Skeletal muscle tissue (tissue), 4 donors: ENCODE results near the gene PRR13. TPM values are rescaled to one million over a fixed set of nuclear protein-coding genes. Genes with fewer than 3 reads are reported as not detected.
"Not testable (repeated sequence)": the region's sequence is repeated elsewhere in the genome, so short reads cannot be mapped to it uniquely, and the experiment has no call there.

Source experiments
- H3K27ac ChIP-seq: one replicate; pipeline ENCODE4 v1.7.0; 2013; ENCODE audit warnings: mild to moderate bottlenecking, low read depth, low read length, inconsistent platforms
- H3K27me3 ChIP-seq, 3 donors: one replicate each; pipeline ENCODE4 v1.7.0; 2013; ENCODE audit warnings: low read length in 3 of 3; ENCODE audit not compliant: control insufficient read depth in 3 of 3, insufficient read depth in 3 of 3
- H3K36me3 ChIP-seq, 3 donors: one replicate each; pipeline ENCODE4 v1.7.0; 2013; ENCODE audit warnings: low read length in 3 of 3; ENCODE audit not compliant: control insufficient read depth in 3 of 3, insufficient read depth in 3 of 3
- H3K4me1 ChIP-seq, 3 donors: one replicate each; pipeline ENCODE4 v1.7.0; 2013; ENCODE audit warnings: low read length in 3 of 3, mild to moderate bottlenecking in 3 of 3; ENCODE audit not compliant: control insufficient read depth in 3 of 3, insufficient read depth in 3 of 3
- H3K4me3 ChIP-seq, 3 donors: one replicate each; pipeline ENCODE4 v1.7.0; 2013; ENCODE audit warnings: low read length in 3 of 3
- H3K9ac ChIP-seq, 3 donors: one replicate each; pipeline ENCODE4 v1.7.0; 2013; ENCODE audit warnings: low read length in 3 of 3, mild to moderate bottlenecking in 3 of 3, moderate library complexity in 2 of 3, low read depth in 1 of 3
- H3K9me3 ChIP-seq, 3 donors: one replicate each; pipeline ENCODE4 v1.7.0; 2013; ENCODE audit warnings: low read length in 3 of 3; ENCODE audit not compliant: control insufficient read depth in 3 of 3
- total RNA-seq: library from RNA; depleted of rRNA; stranded (reverse); fragments of >200 nt; gene quantifications from one replicate; pipeline ENCODE4 v1.2.3, GENCODE V29; 2014
- donor health status: Osteomylitis.

The PRR13 gene
- total RNA-seq, 1 donor from 2014 or later = 15.7 TPM

DNA sequence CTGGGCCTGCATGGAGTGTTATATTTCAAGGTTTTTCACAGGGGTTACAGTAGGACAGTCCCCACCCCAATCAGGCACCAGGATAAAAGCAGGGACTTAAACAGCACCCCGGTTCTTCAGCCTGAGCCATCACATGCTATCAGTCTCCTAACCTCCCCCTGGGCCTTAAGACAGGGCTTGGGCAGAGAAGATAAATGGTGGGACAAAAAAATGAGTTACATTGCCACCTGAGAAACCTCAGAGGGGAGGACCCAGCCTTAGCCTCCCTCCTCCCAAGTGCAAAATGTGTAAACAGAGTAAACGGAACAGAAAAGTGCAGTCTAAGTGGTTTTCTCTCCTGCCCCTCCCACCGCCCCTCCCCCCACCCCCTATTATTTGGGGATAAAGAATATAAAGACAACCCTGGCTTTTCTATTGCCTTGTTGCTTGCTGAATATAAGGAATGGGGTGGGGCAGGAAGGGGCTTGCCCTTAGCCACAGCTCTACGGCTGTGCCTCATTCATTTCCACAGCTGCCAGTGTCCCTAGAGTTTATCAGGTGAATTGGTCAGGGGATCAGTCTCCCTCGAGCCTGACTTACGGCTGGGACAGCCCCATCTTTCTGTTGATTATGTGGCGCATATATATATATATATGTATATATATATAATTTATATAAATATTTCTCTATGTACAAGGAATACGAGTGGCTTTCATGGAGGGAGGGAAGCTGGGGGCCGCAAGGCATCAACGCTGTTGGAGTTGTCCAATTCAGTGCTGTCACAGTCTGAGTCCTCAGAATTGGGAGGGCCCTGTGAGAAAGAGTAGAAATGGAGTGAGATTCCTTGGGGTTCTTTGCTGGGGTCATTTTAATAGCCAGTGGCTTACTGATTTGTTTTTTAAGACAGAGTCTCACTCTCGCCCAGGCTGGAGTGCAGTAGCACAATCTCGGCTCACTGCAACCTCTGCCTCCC lies 39.2 kb downstream of the PRR13 start:
- no peak overlapping the region for H3K27ac ChIP-seq
- H3K4me1 ChIP-seq = peaks cover 23 to 37% (median 27%) of the 10 kb centered on the region in 3 donors
- no peak overlapping the region for H3K4me3 ChIP-seq
- no peak overlapping the region for H3K9ac ChIP-seq
- H3K27me3 ChIP-seq = no peaks in the 10 kb centered on the region
- H3K36me3 ChIP-seq = peaks cover 50 to 74% (median 69%) of the 10 kb centered on the region in 3 donors
- H3K9me3 ChIP-seq = no peaks in the 10 kb centered on the region

DNA sequence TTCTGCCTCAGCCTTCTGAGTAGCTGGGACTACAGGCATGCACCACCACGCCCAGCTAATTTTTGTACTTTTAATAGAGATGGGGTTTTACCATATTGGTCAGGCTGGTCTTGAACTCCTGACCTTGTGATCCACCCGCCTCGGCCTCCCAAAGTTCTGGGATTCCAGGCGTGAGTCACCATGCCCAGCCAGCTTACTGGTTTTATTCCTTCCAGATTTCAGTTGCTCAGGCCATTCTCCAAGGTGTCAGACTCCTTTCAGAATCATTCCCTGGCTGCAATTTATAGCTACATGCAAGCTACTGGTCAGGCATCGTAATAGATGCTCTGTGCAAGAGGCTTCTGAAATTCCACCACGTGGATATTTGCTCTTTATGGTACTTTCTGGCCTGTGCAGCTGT lies 39.9 kb downstream of the PRR13 start:
- H3K27me3 ChIP-seq, H3K4me3 ChIP-seq, H3K27ac ChIP-seq, H3K9me3 ChIP-seq, H3K9ac ChIP-seq: not testable (repeated sequence)
- Histone ChIP-seq H3K4me1 (peaks cover 20 to 30% (median 20%) of the 10 kb centered on the region in 3 donors), H3K36me3 (peaks cover 50 to 74% (median 70%) of the 10 kb centered on the region in 3 donors)

DNA sequence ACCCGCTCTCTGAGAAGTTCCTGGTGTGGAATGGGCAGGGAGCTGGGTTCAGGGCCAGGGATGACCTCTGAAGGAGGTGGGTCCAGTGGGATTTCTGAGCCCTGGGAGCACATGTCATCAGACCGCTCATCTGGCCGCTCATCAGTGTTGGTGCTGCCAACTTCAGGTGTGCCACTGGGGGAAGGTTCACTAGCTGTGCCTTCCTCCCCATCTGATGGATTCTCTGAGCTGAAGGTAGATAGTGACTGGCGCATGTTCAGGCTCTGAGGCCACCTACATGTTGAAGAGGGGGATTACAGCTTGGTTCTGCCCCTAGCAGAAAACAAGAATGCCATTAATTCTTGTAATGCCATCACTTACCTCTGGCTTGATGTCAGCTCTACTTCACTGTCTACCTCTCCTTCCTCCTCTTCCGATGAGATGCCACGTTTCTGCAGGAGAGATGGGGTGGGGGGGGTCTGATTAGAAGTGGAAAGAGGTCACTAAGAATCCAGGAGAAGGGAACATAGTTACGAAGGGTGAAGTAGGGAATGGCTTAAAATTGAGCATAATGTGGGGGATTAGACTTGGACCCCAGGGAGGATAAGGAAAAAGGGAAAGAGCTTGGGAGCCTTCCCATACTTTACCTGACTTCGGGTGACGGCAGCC lies 40.5 kb downstream of the PRR13 start:
- H3K4me3 ChIP-seq = no peak overlapping the region
- H3K27ac ChIP-seq = no peak overlapping the region
- H3K4me1 ChIP-seq = peaks cover 17 to 27% (median 18%) of the 10 kb centered on the region in 3 donors
- no peaks in the 10 kb centered on the region for H3K9me3 ChIP-seq
- peaks cover 50 to 73% (median 69%) of the 10 kb centered on the region in 3 donors for H3K36me3 ChIP-seq
- H3K9ac ChIP-seq = no peak overlapping the region
- no peaks in the 10 kb centered on the region for H3K27me3 ChIP-seq

GRCh38 chr12:53482626-53483168 lies 41.2 kb downstream of the PRR13 start:
- Histone ChIP-seq H3K36me3 (peaks cover 48 to 74% (median 73%) of the 10 kb centered on the region in 3 donors), H3K9ac (no peak overlapping the region), H3K27me3 (no peaks in the 10 kb centered on the region), H3K4me1 (peaks cover 17 to 27% (median 18%) of the 10 kb centered on the region in 3 donors), H3K27ac (no peak overlapping the region), H3K4me3 (no peak overlapping the region), H3K9me3 (no peaks in the 10 kb centered on the region)

GRCh38 chr12:53483225-53483978 lies 41.9 kb downstream of the PRR13 start:
- Histone ChIP-seq H3K27me3 (no peaks in the 10 kb centered on the region), H3K27ac (no peak overlapping the region), H3K9me3 (no peaks in the 10 kb centered on the region), H3K36me3 (peaks cover 45 to 72% (median 68%) of the 10 kb centered on the region in 3 donors), H3K4me3 (no peak overlapping the region), H3K9ac (no peak overlapping the region), H3K4me1 (peaks cover 12 to 20% (median 13%) of the 10 kb centered on the region in 3 donors)

DNA sequence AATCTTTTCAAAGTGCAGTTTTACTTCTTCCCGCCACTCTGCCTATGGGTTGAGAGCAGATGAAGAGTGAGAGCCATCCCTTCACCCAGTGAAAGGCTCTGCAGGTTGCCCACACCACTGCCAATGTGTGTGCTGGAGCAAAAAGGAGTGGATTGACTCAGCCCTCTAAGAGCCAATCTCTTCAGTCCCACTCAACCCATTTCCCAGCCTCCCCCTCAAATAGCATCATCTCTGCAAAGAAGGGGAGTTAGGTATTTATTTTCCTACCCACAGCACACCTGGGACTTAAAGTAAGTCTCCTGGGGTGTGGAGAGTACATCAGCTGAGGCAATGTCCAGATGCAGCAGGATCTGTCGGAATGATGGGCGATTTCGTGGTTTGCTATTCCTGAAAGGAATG lies 42.4 kb downstream of the PRR13 start:
- no peak overlapping the region for H3K9ac ChIP-seq
- H3K27ac ChIP-seq = no peak overlapping the region
- no peak overlapping the region for H3K4me3 ChIP-seq
- peaks cover 8 to 15% (median 10%) of the 10 kb centered on the region in 3 donors for H3K4me1 ChIP-seq
- H3K27me3 ChIP-seq = no peaks in the 10 kb centered on the region
- H3K9me3 ChIP-seq = no peaks in the 10 kb centered on the region
- H3K36me3 ChIP-seq = peaks cover 43 to 67% (median 63%) of the 10 kb centered on the region in 3 donors

DNA sequence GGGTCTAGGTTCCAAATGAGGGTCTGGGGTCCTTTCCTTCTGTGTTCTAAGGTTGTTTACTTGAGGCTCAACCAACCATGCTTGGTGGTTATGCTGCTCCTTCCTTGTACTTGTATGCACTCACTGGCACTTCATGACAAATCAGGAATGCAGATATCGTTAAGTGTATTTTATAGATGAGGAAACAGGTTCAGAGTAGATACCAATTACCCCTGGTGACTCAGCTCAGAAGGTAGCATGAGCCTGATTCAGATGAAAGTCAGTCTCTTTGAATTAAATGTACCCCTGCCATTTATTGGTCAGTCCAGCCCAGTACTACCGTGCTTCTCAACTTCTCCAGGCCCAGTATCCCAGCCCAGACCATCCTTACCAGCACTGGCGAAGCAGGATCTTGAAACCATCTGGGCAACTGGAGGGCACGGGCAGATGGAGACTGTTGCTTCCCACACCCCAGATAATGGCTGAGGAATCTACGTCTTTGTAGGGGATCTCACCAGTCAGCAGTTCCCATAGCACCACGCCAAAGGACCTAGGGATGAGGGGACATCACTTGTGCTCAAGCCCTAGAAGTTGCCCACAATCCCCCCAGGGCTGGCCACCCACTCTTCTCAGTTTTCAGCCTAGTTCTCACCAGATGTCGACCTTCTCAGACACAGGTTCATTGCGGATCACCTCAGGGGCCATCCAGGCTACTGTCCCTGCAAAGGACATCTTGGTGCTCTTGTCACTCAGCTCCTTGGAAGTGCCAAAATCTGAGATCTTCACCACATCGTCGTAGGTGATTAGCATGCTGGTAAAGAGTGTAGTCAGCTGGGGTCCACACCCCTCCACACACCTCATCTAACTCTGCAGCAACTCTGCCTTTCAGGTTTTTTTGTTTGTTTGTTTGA lies 43.4 kb downstream of the PRR13 start:
- H3K27ac ChIP-seq = no peak overlapping the region
- peaks cover 5 to 12% (median 9%) of the 10 kb centered on the region in 3 donors for H3K4me1 ChIP-seq
- H3K9me3 ChIP-seq = no peaks in the 10 kb centered on the region
- H3K27me3 ChIP-seq = no peaks in the 10 kb centered on the region
- peaks cover 36 to 59% (median 53%) of the 10 kb centered on the region in 3 donors for H3K36me3 ChIP-seq
- no peak overlapping the region for H3K4me3 ChIP-seq
- no peak overlapping the region for H3K9ac ChIP-seq

DNA sequence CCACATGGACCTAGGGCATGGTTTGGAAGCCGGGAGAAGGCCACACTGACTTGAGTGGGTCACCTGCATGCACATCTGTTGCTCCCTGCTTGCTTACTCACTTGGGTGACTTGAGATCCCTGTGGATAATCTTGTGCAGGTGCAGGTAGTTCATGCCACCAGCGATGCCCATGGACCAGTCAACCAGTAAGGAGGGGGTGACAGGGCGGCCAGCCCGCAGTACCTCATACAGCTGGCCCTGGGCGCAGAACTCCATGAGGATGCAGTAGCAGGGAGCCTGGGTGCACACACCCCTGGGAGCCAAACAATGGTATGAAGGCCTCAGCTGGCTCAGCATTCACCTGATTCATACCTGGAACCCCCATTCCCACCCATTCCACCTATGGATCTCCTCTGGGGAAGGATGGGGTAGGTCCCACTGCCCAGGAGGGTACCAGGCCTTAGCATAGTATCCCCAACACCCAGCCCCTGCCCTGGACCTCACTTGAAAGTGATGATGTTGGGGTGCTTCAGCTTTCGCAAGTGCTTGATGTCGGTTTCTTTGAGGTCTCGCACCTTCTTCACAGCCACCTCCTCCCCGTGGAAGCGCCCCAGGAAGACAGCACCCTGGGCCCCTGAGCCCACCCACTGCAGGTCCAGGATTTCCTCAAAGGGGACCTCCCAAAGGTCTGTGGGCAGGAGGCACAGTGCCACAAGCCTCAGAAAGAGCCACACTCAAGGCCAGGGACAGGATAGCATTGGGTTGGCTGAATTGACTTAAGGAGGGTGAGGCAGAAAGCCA lies 44.6 kb downstream of the PRR13 start:
- Histone ChIP-seq H3K36me3 (peaks cover 29 to 52% (median 47%) of the 10 kb centered on the region in 3 donors), H3K9ac (no peak overlapping the region)

More for the DNA sequence above, 44.6 kb downstream of the PRR13 start:
- H3K9me3 ChIP-seq = no peaks in the 10 kb centered on the region
- H3K4me1 ChIP-seq = peaks cover 5 to 12% (median 9%) of the 10 kb centered on the region in 3 donors
- no peak overlapping the region for H3K4me3 ChIP-seq
- no peaks in the 10 kb centered on the region for H3K27me3 ChIP-seq
- H3K27ac ChIP-seq = no peak overlapping the region
